Nephron (organoid): ENCODE data around the gene INTS3.

ENCODE experiments used
- H3K27ac Mint-ChIP-seq, 3 experiments: 2 replicates each; pipeline ENCODE4 v1.8.0; 2020; ENCODE audit warnings: mixed read lengths in 3 of 3, mild to moderate bottlenecking in 2 of 3, moderate library complexity in 1 of 3
- H3K27me3 Mint-ChIP-seq: 2 replicates; pipeline ENCODE4 v1.8.0; 2021; ENCODE audit warnings: low read depth, mild to moderate bottlenecking, moderate library complexity, mixed read lengths
- H3K36me3 Mint-ChIP-seq: 2 replicates; pipeline ENCODE4 v1.8.0; 2020; ENCODE audit warnings: low read depth, mixed read lengths
- H3K4me1 Mint-ChIP-seq: 2 replicates; pipeline ENCODE4 v1.8.0; 2020; ENCODE audit warnings: mixed read lengths
- H3K4me3 Mint-ChIP-seq, 3 experiments: 2 replicates each; pipeline ENCODE4 v1.8.0; 2020; ENCODE audit warnings: mild to moderate bottlenecking in 3 of 3, mixed read lengths in 3 of 3, moderate library complexity in 2 of 3
- H3K9me3 Mint-ChIP-seq: 2 replicates; pipeline ENCODE4 v1.8.0; 2020; ENCODE audit warnings: mixed read lengths
- TF ChIP-seq, protein P1 (sequence below), 3 experiments: fragments of 200-600 bp; sonication (generic); IDR thresholded peaks; one replicate each; pipeline ENCODE4 v1.5.0; 2021; ENCODE audit warnings: antibody characterized with exemption in 3 of 3; ENCODE audit not compliant: unreplicated experiment in 3 of 3

INTS3 gene

DNA sequence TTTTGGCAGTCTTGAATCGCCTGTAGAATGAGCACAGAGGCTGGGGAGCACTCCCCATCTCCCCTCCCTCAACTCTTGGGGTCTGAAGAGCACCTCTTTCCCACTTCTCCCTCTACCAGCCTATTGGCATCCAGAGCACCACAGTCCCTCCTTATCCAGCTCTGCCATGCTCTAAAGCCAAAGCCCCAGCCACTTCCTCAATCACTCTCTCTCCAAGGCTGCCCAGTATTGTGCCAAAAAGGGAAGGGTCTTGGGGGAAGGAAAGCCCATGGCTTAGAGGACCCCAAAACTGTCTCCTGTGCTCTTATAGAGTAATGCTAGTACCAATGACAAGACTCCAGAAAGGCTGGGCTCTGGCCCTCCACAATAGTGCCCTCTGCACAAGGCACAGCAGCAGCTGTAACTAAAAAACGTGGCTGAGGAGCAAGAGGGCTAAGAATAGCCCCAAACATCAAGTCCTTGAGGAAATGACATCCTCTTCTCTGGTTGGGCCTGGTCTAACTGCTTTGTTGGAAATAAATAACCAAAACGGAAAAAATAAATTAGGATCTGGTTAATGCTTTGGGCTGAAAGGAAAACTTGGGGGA lies 75.7 kb downstream of the INTS3 start:
- no peak overlapping the region for H3K4me3 Mint-ChIP-seq
- no peaks in the 10 kb centered on the region for H3K27me3 Mint-ChIP-seq
- H3K4me1 Mint-ChIP-seq = peaks cover 15% of the 10 kb centered on the region
- no peaks in the 10 kb centered on the region for H3K9me3 Mint-ChIP-seq
- peaks cover 34% of the 10 kb centered on the region for H3K36me3 Mint-ChIP-seq
- H3K27ac Mint-ChIP-seq = no peak overlapping the region
- TF ChIP-seq, protein P1, sequence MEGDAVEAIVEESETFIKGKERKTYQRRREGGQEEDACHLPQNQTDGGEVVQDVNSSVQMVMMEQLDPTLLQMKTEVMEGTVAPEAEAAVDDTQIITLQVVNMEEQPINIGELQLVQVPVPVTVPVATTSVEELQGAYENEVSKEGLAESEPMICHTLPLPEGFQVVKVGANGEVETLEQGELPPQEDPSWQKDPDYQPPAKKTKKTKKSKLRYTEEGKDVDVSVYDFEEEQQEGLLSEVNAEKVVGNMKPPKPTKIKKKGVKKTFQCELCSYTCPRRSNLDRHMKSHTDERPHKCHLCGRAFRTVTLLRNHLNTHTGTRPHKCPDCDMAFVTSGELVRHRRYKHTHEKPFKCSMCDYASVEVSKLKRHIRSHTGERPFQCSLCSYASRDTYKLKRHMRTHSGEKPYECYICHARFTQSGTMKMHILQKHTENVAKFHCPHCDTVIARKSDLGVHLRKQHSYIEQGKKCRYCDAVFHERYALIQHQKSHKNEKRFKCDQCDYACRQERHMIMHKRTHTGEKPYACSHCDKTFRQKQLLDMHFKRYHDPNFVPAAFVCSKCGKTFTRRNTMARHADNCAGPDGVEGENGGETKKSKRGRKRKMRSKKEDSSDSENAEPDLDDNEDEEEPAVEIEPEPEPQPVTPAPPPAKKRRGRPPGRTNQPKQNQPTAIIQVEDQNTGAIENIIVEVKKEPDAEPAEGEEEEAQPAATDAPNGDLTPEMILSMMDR (IDR thresholded peaks at IDR 0.05; ENCODE audit: unreplicated experiment in 3 of 3) = no peak

DNA sequence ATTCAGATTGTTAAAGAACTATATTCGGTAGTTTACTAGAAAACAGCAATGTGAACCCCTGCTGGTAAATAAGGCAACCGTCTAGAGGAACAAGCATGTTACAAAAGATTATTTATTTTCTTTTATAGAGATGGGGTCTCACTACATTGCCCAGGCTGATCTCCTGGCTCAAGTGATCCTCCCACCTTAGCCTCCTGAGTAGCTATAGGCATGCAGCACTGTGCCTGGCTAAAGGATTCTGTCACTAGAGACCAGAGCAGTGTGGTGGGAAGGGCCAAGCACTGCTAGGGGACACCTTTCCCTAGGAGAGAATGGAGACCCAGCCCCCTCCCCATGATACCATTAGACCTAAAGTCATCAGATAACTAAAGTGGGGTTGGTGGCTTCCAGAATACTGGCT lies 76.3 kb downstream of the INTS3 start:
- H3K9me3 Mint-ChIP-seq = no peaks in the 10 kb centered on the region
- peaks cover 15% of the 10 kb centered on the region for H3K4me1 Mint-ChIP-seq
- peak overlapping the region in 1 of 3 experiments; percentile 60 for H3K27ac Mint-ChIP-seq
- TF ChIP-seq, protein P1 (IDR thresholded peaks at IDR 0.05; ENCODE audit: unreplicated experiment in 3 of 3) = no peak
- peaks cover 39% of the 10 kb centered on the region for H3K36me3 Mint-ChIP-seq
- no peak overlapping the region for H3K4me3 Mint-ChIP-seq
- no peaks in the 10 kb centered on the region for H3K27me3 Mint-ChIP-seq

DNA sequence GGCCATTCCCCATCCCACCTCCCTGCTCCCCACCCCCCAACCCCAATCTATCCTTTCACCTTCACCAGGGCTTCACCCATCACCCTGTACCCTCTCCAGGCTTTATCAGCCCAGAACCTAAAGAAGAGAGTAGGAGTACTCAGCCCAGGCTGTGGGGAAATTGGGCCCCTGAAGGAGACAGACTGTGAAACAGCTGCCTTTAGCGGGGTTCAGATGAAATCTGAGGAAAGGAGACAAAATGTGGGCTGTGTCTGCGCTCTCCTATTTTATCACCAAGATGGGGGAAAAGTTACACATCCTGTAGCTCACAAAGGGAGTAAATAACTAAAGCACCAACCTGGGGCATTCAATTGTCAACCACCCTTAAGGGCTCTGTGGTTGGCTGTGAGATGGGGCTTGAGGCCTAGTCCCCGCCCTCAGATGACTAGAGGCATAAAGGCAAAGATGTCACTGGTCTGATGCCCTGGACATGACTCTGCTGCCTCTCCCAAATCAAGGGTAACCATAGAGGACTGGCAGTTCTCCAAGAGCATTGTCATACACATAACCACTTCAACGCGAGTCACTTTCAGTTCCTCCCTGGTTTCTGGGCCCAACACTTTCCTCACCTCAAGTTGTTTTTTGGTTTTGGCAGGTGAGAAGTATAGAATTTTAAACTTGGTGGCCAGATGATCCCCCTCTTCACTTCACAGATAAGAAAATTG lies 77.3 kb downstream of the INTS3 start:
- H3K9me3 Mint-ChIP-seq = no peaks in the 10 kb centered on the region
- peaks cover 15% of the 10 kb centered on the region for H3K4me1 Mint-ChIP-seq
- H3K27ac Mint-ChIP-seq = peak overlapping the region in 1 of 3 experiments; percentile 1
- H3K4me3 Mint-ChIP-seq = no peak overlapping the region
- TF ChIP-seq, protein P1 (IDR thresholded peaks at IDR 0.05; ENCODE audit: unreplicated experiment in 3 of 3) = no peak
- H3K27me3 Mint-ChIP-seq = no peaks in the 10 kb centered on the region
- H3K36me3 Mint-ChIP-seq = peaks cover 50% of the 10 kb centered on the region

DNA sequence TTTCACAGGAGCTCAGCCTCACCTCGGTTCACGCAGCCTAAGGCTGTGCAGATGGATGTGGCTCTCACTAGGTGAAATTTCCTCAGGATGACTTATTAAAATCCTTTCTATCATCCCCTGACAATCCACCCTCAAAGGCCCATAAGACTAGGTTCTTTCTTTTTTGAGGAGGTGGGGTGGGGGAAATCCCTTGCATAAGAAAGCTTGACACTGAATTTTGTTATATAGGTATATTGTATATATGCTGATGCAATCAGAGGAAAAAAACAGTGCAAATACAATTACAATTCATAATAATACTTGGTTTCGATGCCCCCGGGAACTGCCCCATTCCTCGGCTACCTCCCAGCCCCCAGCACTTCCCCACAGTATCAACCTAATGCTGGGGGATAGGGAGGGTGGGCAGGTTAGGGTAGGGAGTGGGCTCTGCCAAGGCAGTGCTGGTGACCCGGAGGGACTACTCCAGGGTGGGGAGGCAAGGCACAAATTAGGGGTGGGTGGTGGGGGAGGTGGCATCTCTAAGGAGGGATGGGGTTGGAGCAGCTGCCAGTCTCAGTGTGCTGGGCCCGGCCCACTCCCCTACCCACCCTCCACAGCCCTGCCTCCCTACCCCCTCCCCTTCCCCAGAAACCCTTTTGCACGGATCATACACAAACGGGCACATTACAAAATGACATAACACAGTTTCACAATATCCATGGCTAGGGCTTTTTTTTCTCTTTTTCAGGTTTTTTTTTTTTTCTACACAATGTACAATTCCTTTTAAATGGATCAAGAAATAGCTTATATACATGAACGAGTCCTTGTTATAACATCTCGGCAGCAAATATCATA lies 78.3 kb downstream of the INTS3 start:
- Mint-ChIP-seq H3K27ac (no peak overlapping the region), H3K9me3 (no peaks in the 10 kb centered on the region), H3K4me1 (peaks cover 15% of the 10 kb centered on the region), H3K4me3 (no peak overlapping the region), H3K27me3 (no peaks in the 10 kb centered on the region), H3K36me3 (peaks cover 53% of the 10 kb centered on the region)
- TF ChIP-seq, protein P1 (IDR thresholded peaks at IDR 0.05; ENCODE audit: unreplicated experiment in 3 of 3) = no peak

DNA sequence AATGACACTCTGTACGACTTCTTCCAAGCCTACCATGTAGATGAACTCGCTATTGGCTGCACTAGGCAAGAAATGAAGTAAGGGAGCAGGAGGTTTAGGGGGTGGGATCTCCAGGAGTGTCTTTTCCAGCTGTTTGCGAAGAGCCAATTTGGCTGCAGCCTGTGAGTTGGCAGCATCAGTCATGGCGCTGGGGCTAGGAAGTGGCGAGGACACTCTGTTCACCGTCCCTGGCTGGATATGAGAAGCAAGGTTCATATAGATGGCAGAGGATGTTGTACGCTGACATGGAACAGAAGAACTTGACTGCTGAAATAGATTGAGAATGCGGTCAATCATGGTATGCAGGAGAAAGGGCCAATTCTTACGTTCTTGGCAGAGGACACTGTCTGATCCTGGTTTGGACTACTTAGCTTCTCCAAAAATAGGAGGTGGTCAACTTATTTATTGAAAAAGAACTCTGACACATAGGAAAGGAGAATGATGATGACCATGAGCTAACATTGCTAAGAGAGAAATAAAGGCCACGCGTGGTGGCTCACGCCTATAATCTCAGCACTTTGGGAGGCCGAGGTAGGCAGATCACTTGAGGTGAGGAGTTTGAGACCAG lies 88.5 kb downstream of the INTS3 start:
- peaks cover 66% of the 10 kb centered on the region for H3K36me3 Mint-ChIP-seq
- H3K27ac Mint-ChIP-seq = no peak overlapping the region
- H3K4me3 Mint-ChIP-seq = no peak overlapping the region
- no peaks in the 10 kb centered on the region for H3K4me1 Mint-ChIP-seq
- H3K27me3 Mint-ChIP-seq = no peaks in the 10 kb centered on the region
- TF ChIP-seq, protein P1 (IDR thresholded peaks at IDR 0.05; ENCODE audit: unreplicated experiment in 3 of 3) = no peak
- H3K9me3 Mint-ChIP-seq = no peaks in the 10 kb centered on the region
